Measurements from ENCODE around the gene HOXA1. TPM values are rescaled to one million over a fixed set of nuclear protein-coding genes. Genes with fewer than 3 reads are reported as not detected.

Gene HOXA1
- total RNA-seq, 1 experiment from 2014 or later: 1.4 TPM

GRCh38 chr7:27140126-27140857 is 44.5 kb upstream of the HOXA1 start:
- Histone ChIP-seq H3K9me2 (replicated peaks; ENCODE audit: low read length) (no peaks in the 10 kb centered on the region), H2AFZ (ENCODE audit: low read length) (no peak overlapping the region), H3K27ac (ENCODE audit: low read length) (no peak overlapping the region), H3K4me2 (ENCODE audit: low read length) (no peak overlapping the region), H3F3A (ENCODE audit: low read length, unreplicated experiment) (no peaks in the 10 kb centered on the region), H3K9ac (ENCODE audit: low read length) (no peak overlapping the region), H3K27me3 (ENCODE audit: low read length) (no peaks in the 10 kb centered on the region), H3K9me3 (ENCODE audit: low read length) (no peaks in the 10 kb centered on the region), H3K4me1 (ENCODE audit: insufficient read depth, low read length) (peaks cover 13% of the 10 kb centered on the region), H3K36me3 (ENCODE audit: low read depth, low read length) (peaks cover 10% of the 10 kb centered on the region; the same call in 1 of the 2 replicates), H3K4me3 (ENCODE audit: low read length) (no peak overlapping the region), H4K20me1 (ENCODE audit: low read length) (no peaks in the 10 kb centered on the region), H3K79me2 (ENCODE audit: low read length) (no peaks in the 10 kb centered on the region)
- intact Hi-C loops (cut with micrococcal nuclease): no loop called here
- CTCF ChIA-PET: no interaction called here
- no TSS peak for BruUV-seq (replicated peaks)
- ATAC-seq: no peak
- no peak for TF ChIP-seq EZH2phosphoT487 (IDR thresholded peaks at IDR 0.05; ENCODE audit: borderline replicate concordance, low read length)
- TF ChIP-seq CTCF (conservative IDR thresholded peaks at IDR 0.05; ENCODE audit: low read depth, low read length): no peak
- no peak for TF ChIP-seq EZH2 (IDR thresholded peaks at IDR 0.05; ENCODE audit: low read length, unreplicated experiment)
- POLR2A ChIA-PET (ENCODE audit: unreplicated experiment): no interaction called here
- no peak for DNase-seq

GRCh38 chr7:27139334-27140125 is 43.7 kb upstream of the HOXA1 start:
- H3K9ac ChIP-seq (ENCODE audit: low read length): no peak overlapping the region
- H3F3A ChIP-seq (ENCODE audit: low read length, unreplicated experiment): no peaks in the 10 kb centered on the region
- ATAC-seq (no peak), DNase-seq (no peak)
- H3K9me3 ChIP-seq (ENCODE audit: low read length): no peaks in the 10 kb centered on the region
- H3K27me3 ChIP-seq (ENCODE audit: low read length): no peaks in the 10 kb centered on the region
- peaks cover 6% of the 10 kb centered on the region; the same call in 1 of the 2 replicates for H3K36me3 ChIP-seq (ENCODE audit: low read depth, low read length)
- no peak overlapping the region for H3K27ac ChIP-seq (ENCODE audit: low read length)
- H3K4me3 ChIP-seq (ENCODE audit: low read length): no peak overlapping the region
- H4K20me1 ChIP-seq (ENCODE audit: low read length): no peaks in the 10 kb centered on the region
- H3K4me1 ChIP-seq (ENCODE audit: insufficient read depth, low read length): peaks cover 20% of the 10 kb centered on the region
- no peaks in the 10 kb centered on the region for H3K9me2 ChIP-seq (replicated peaks; ENCODE audit: low read length)
- H3K79me2 ChIP-seq (ENCODE audit: low read length): no peaks in the 10 kb centered on the region
- no peak overlapping the region for H3K4me2 ChIP-seq (ENCODE audit: low read length)
- TF ChIP-seq CTCF (conservative IDR thresholded peaks at IDR 0.05; ENCODE audit: low read depth, low read length) (no peak), EZH2 (IDR thresholded peaks at IDR 0.05; ENCODE audit: low read length, unreplicated experiment) (no peak), EZH2phosphoT487 (IDR thresholded peaks at IDR 0.05; ENCODE audit: borderline replicate concordance, low read length) (no peak)
- intact Hi-C loops (cut with micrococcal nuclease): no loop called here
- CTCF ChIA-PET: no interaction called here
- POLR2A ChIA-PET (ENCODE audit: unreplicated experiment): no interaction called here
- H2AFZ ChIP-seq (ENCODE audit: low read length): no peak overlapping the region
- no TSS peak for BruUV-seq (replicated peaks)

GRCh38 chr7:27138985-27139333 is 43.2 kb upstream of the HOXA1 start:
- H3K27ac ChIP-seq (ENCODE audit: low read length): no peak overlapping the region
- H3K4me3 ChIP-seq (ENCODE audit: low read length): no peak overlapping the region
- no peaks in the 10 kb centered on the region for H3K79me2 ChIP-seq (ENCODE audit: low read length)
- CTCF ChIA-PET: no interaction called here
- H4K20me1 ChIP-seq (ENCODE audit: low read length): no peaks in the 10 kb centered on the region
- H3K9me2 ChIP-seq (replicated peaks; ENCODE audit: low read length): no peaks in the 10 kb centered on the region
- no peak overlapping the region for H2AFZ ChIP-seq (ENCODE audit: low read length)
- POLR2A ChIA-PET (ENCODE audit: unreplicated experiment): no interaction called here
- no peak for DNase-seq
- no peaks in the 10 kb centered on the region for H3K9me3 ChIP-seq (ENCODE audit: low read length)
- H3K9ac ChIP-seq (ENCODE audit: low read length): no peak overlapping the region
- H3K36me3 ChIP-seq (ENCODE audit: low read depth, low read length): no peaks in the 10 kb centered on the region; the same call in 1 of the 2 replicates
- intact Hi-C loops (cut with micrococcal nuclease): no loop called here
- H3K4me2 ChIP-seq (ENCODE audit: low read length): no peak overlapping the region
- no peaks in the 10 kb centered on the region for H3K27me3 ChIP-seq (ENCODE audit: low read length)
- no peaks in the 10 kb centered on the region for H3F3A ChIP-seq (ENCODE audit: low read length, unreplicated experiment)
- no TSS peak for BruUV-seq (replicated peaks)
- peaks cover 23% of the 10 kb centered on the region for H3K4me1 ChIP-seq (ENCODE audit: insufficient read depth, low read length)
- TF ChIP-seq CTCF (conservative IDR thresholded peaks at IDR 0.05; ENCODE audit: low read depth, low read length) (no peak), EZH2phosphoT487 (IDR thresholded peaks at IDR 0.05; ENCODE audit: borderline replicate concordance, low read length) (no peak), EZH2 (IDR thresholded peaks at IDR 0.05; ENCODE audit: low read length, unreplicated experiment) (no peak)
- ATAC-seq: no peak

Data from PC-3 (cell line).